ENCODE data around the gene ERC2. TPM values are rescaled to one million over a fixed set of nuclear protein-coding genes. Genes with fewer than 3 reads are reported as not detected.

The ERC2 gene
- polyA plus RNA-seq, 3 donors = not detected

- Histone ChIP-seq H3K4me2 (replicated peaks; ENCODE audit: extremely low read depth, low read length, poor library complexity, severe bottlenecking) (no peak overlapping the region), H3K27ac (ENCODE audit: low read depth in 1 of 2, low read length in 2 of 2) (no peak overlapping the region), H3K4me3 (replicated peaks in 1 of 3; ENCODE audit: low read depth in 2 of 3, low read length in 3 of 3) (no peak overlapping the region), H3K9me3 (replicated peaks in 1 of 2; ENCODE audit: control insufficient read depth in 1 of 2, insufficient read depth in 1 of 2, low read length in 2 of 2) (no peaks in the 10 kb centered on the region), H3K79me2 (ENCODE audit: insufficient read depth, low read length) (no peaks in the 10 kb centered on the region), H3K36me3 (replicated peaks in 1 of 2; ENCODE audit: control insufficient read depth in 1 of 2, insufficient read depth in 2 of 2, low read length in 2 of 2) (no peaks in the 10 kb centered on the region), H3K9ac (ENCODE audit: insufficient read depth, low read length, poor library complexity, severe bottlenecking) (no peak overlapping the region), H4K20me1 (ENCODE audit: insufficient read depth, low read length) (no peaks in the 10 kb centered on the region), H3K27me3 (ENCODE audit: control insufficient read depth in 2 of 2, insufficient read depth in 2 of 2, low read length in 2 of 2) (no peaks in the 10 kb centered on the region), H2AFZ (ENCODE audit: insufficient read depth, low read depth, low read length, poor library complexity, severe bottlenecking) (no peak overlapping the region), H3K4me1 (ENCODE audit: control insufficient read depth in 1 of 2, insufficient read depth in 2 of 2, low read length in 2 of 2) (no peaks in the 10 kb centered on the region)
- no peak for DNase-seq
- Mint-ChIP-seq H3K36me3 (no peaks in the 10 kb centered on the region), H3K4me3 (no peak overlapping the region), H3K4me1 (no peaks in the 10 kb centered on the region), H3K27me3 (ENCODE audit: low read depth in 3 of 3) (peaks cover 2 to 5% (median 5%) of the 10 kb centered on the region in 3 donors), H3K9me3 (peaks cover 0 to 4% (median 0%) of the 10 kb centered on the region in 7 donors), H3K27ac (no peak overlapping the region)
- 89% methylated on average over 1 of the region's 4 CpGs for WGBS (ENCODE audit: insufficient coverage)
- intact Hi-C loops (cut with micrococcal nuclease) = no loop called here
- TF ChIP-seq CTCF (IDR thresholded peaks at IDR 0.05) = no peak
Measured at GRCh38 chr3:56406826-56407515, 61.3 kb downstream of the ERC2 start.

GRCh38 chr3:56404884-56405283 lies 63.4 kb downstream of the ERC2 start:
- H3K9me3 Mint-ChIP-seq = peaks cover 0 to 5% (median 1%) of the 10 kb centered on the region in 7 donors
- H3K4me1 Mint-ChIP-seq = no peaks in the 10 kb centered on the region
- Histone ChIP-seq H3K4me2 (replicated peaks; ENCODE audit: extremely low read depth, low read length, poor library complexity, severe bottlenecking) (no peak overlapping the region), H4K20me1 (ENCODE audit: insufficient read depth, low read length) (no peaks in the 10 kb centered on the region), H3K4me1 (ENCODE audit: control insufficient read depth in 1 of 2, insufficient read depth in 2 of 2, low read length in 2 of 2) (no peaks in the 10 kb centered on the region), H3K79me2 (ENCODE audit: insufficient read depth, low read length) (no peaks in the 10 kb centered on the region), H3K4me3 (replicated peaks in 1 of 3; ENCODE audit: low read depth in 2 of 3, low read length in 3 of 3) (no peak overlapping the region), H3K27me3 (ENCODE audit: control insufficient read depth in 2 of 2, insufficient read depth in 2 of 2, low read length in 2 of 2) (peaks cover 0 to 3% of the 10 kb centered on the region in 2 donors), H3K9ac (ENCODE audit: insufficient read depth, low read length, poor library complexity, severe bottlenecking) (no peak overlapping the region), H2AFZ (ENCODE audit: insufficient read depth, low read depth, low read length, poor library complexity, severe bottlenecking) (no peak overlapping the region), H3K9me3 (replicated peaks in 1 of 2; ENCODE audit: control insufficient read depth in 1 of 2, insufficient read depth in 1 of 2, low read length in 2 of 2) (no peaks in the 10 kb centered on the region), H3K27ac (ENCODE audit: low read depth in 1 of 2, low read length in 2 of 2) (no peak overlapping the region), H3K36me3 (replicated peaks in 1 of 2; ENCODE audit: control insufficient read depth in 1 of 2, insufficient read depth in 2 of 2, low read length in 2 of 2) (no peaks in the 10 kb centered on the region)
- no peaks in the 10 kb centered on the region for H3K36me3 Mint-ChIP-seq
- no peak for DNase-seq
- H3K27me3 Mint-ChIP-seq (ENCODE audit: low read depth in 3 of 3) = peaks cover 3 to 5% (median 3%) of the 10 kb centered on the region in 3 donors
- H3K4me3 Mint-ChIP-seq = no peak overlapping the region
- no peak overlapping the region for H3K27ac Mint-ChIP-seq
- 100% methylated on average over 2 of the region's 3 CpGs for WGBS (ENCODE audit: insufficient coverage)
- intact Hi-C loops (cut with micrococcal nuclease) = no loop called here
- no peak for TF ChIP-seq CTCF (IDR thresholded peaks at IDR 0.05)

Measured in CD14-positive monocyte (primary cell).